ENCODE data around the gene BCL11B. TPM values are rescaled to one million over a fixed set of nuclear protein-coding genes. Genes with fewer than 3 reads are reported as not detected.

The BCL11B gene
- total RNA-seq, 1 donor from 2014 or later, result 2.6 TPM

DNA sequence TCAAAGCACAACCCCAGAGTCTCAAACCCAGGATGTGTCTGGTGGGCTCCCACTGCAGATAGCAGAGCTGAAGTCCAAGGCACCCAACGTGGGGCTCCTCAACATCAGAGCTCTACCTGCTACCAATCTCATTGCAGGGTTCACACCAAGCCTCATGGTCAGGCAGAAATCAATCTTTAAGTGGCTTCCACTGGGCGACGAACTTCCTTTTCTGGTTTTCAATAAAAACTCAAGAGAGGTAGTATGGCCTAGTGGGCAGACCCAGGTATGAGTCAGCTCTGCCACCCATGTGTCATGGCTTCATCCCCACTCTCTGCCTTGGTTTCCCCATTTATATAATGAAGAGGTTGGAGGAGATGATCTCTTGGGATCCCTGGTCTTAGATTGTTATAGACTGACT lies 47.0 kb downstream of the BCL11B start:
- peaks cover 6% of the 10 kb centered on the region for H3K9me3 Mint-ChIP-seq (ENCODE audit: unreplicated experiment)
- H3K36me3 Mint-ChIP-seq (ENCODE audit: unreplicated experiment), result peaks cover 5% of the 10 kb centered on the region
- peaks cover 9% of the 10 kb centered on the region for H3K27me3 Mint-ChIP-seq (ENCODE audit: unreplicated experiment)
- TF ChIP-seq, protein P1, sequence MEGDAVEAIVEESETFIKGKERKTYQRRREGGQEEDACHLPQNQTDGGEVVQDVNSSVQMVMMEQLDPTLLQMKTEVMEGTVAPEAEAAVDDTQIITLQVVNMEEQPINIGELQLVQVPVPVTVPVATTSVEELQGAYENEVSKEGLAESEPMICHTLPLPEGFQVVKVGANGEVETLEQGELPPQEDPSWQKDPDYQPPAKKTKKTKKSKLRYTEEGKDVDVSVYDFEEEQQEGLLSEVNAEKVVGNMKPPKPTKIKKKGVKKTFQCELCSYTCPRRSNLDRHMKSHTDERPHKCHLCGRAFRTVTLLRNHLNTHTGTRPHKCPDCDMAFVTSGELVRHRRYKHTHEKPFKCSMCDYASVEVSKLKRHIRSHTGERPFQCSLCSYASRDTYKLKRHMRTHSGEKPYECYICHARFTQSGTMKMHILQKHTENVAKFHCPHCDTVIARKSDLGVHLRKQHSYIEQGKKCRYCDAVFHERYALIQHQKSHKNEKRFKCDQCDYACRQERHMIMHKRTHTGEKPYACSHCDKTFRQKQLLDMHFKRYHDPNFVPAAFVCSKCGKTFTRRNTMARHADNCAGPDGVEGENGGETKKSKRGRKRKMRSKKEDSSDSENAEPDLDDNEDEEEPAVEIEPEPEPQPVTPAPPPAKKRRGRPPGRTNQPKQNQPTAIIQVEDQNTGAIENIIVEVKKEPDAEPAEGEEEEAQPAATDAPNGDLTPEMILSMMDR (IDR thresholded peaks at IDR 0.05; ENCODE audit: partially characterized antibody, unreplicated experiment), result no peak
- H3K27ac Mint-ChIP-seq (ENCODE audit: unreplicated experiment), result no peak overlapping the region
- peaks cover 13% of the 10 kb centered on the region for H3K4me1 Mint-ChIP-seq (ENCODE audit: low read depth, unreplicated experiment)
- H3K4me3 Mint-ChIP-seq (ENCODE audit: unreplicated experiment), result no peak overlapping the region
- no peak for DNase-seq

DNA sequence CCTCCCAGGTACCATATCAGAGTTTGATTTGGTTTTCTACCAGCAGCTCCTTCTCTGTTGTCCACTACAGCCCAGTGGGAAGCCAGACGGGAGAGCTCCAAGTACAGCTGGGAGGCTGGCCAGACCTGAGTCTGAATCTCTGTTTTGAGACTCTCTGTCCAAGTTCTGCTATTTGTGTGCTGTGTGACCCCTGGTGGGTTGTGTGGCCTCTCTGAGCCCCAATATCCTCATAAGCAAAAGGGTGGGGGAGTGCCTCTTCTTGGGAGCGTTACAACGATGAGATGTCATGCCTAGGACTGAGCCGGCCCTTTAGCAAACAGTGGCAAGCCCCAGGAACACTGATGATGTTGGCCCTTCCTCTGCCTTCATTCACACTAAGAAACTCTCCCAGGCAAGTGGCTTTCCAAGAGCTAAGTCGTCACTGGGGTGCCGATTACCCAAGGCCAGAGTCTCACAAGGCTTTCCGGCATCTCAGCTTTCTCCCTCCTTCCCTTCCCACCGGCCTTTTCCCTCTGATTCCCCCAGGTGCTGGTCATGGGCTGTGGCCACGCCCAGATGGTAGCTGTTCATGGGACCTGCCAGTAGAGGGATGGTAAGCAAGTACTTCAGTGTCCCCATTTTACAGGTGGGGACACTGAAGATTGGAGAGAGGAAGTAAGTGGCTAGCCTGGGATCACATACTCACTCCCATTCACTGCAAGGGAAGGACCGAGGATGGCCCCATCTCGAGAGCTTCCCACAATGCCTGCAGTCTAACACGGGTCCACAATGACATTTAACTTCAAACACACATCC lies 47.7 kb downstream of the BCL11B start:
- Mint-ChIP-seq H3K4me1 (ENCODE audit: low read depth, unreplicated experiment) (peaks cover 13% of the 10 kb centered on the region), H3K36me3 (ENCODE audit: unreplicated experiment) (peaks cover 5% of the 10 kb centered on the region), H3K9me3 (ENCODE audit: unreplicated experiment) (peaks cover 6% of the 10 kb centered on the region), H3K4me3 (ENCODE audit: unreplicated experiment) (no peak overlapping the region), H3K27ac (ENCODE audit: unreplicated experiment) (no peak overlapping the region), H3K27me3 (ENCODE audit: unreplicated experiment) (peaks cover 9% of the 10 kb centered on the region)
- DNase-seq, result no peak
- TF ChIP-seq, protein P1 (IDR thresholded peaks at IDR 0.05; ENCODE audit: partially characterized antibody, unreplicated experiment), result no peak

DNA sequence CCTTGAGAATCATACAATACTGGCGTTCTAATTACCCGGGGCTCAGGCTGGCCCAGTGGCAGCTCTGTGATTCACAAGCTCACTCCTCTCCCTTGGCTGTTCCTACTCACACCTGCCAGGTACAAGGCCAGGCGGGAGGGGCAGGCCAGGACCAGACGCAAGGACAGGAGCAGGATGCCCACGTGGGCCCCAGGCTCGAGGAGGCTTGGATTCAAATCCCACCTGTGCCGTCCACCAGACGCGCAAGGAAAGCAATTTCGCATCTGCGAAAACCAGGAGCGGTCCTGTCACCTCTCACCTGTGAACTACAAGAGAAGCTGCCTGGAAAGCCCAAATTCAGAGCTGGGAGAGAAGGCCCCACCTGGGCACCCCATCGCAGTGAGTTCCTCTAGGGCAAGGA lies 50.6 kb downstream of the BCL11B start:
- Mint-ChIP-seq H3K4me1 (ENCODE audit: low read depth, unreplicated experiment) (peaks cover 10% of the 10 kb centered on the region), H3K27ac (ENCODE audit: unreplicated experiment) (no peak overlapping the region), H3K27me3 (ENCODE audit: unreplicated experiment) (peaks cover 6% of the 10 kb centered on the region), H3K36me3 (ENCODE audit: unreplicated experiment) (no peaks in the 10 kb centered on the region), H3K9me3 (ENCODE audit: unreplicated experiment) (peaks cover 6% of the 10 kb centered on the region), H3K4me3 (ENCODE audit: unreplicated experiment) (no peak overlapping the region)
- no peak for DNase-seq
- TF ChIP-seq, protein P1 (IDR thresholded peaks at IDR 0.05; ENCODE audit: partially characterized antibody, unreplicated experiment), result no peak

DNA sequence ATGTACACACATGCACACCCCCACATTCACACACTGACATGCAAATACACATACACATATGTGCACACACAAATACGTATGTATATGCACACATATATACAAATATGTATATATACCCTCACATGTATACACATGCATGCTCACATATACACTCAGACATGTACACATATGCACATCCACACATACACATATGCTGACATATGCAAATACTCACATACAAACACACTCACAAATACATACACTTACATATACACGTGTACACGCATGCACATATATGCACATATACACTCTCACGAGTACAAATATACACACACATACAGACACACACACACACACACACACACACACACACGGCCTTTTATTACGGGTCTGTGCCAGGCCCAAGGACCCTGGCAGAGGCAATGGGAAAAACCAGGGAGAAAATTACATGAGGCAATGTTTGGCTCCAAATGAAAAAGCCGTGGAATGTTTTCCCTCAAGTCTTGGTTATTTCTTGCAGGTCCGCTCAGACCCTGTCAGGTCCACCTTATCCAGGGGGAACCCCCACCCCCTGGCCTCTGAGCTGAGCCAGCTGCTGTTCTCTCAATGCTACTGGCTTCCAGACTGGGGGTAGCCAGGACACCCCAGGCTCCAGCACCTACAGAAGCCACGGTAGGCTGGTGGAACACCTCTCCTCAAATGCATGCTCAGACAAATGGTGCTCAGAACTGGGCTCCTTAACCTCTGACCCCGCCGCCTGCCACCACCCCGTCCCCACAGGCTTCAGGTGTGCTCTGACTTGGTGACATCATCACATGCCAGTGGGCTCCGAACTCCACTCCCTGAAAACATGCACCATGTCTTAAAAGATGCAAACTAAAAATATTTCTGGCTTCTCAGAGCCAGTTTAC lies 54.7 kb downstream of the BCL11B start:
- H3K9me3 Mint-ChIP-seq (ENCODE audit: unreplicated experiment), result peaks cover 6% of the 10 kb centered on the region
- H3K27ac Mint-ChIP-seq (ENCODE audit: unreplicated experiment), result no peak overlapping the region
- no peak overlapping the region for H3K4me3 Mint-ChIP-seq (ENCODE audit: unreplicated experiment)
- H3K36me3 Mint-ChIP-seq (ENCODE audit: unreplicated experiment), result no peaks in the 10 kb centered on the region
- H3K27me3 Mint-ChIP-seq (ENCODE audit: unreplicated experiment), result peaks cover 2% of the 10 kb centered on the region
- DNase-seq, result no peak
- TF ChIP-seq, protein P1 (IDR thresholded peaks at IDR 0.05; ENCODE audit: partially characterized antibody, unreplicated experiment), result no peak
- no peaks in the 10 kb centered on the region for H3K4me1 Mint-ChIP-seq (ENCODE audit: low read depth, unreplicated experiment)

All from glutamatergic neuron (in vitro differentiated cells).